SW480 (cell line): ENCODE measurements around the gene RAD18.

Source experiments
- DNase-seq: peaks from one replicate; pipeline ENCODE4 v3.0.0-alpha.2; 2016; ENCODE audit warnings: low spot score

Gene RAD18

DNA sequence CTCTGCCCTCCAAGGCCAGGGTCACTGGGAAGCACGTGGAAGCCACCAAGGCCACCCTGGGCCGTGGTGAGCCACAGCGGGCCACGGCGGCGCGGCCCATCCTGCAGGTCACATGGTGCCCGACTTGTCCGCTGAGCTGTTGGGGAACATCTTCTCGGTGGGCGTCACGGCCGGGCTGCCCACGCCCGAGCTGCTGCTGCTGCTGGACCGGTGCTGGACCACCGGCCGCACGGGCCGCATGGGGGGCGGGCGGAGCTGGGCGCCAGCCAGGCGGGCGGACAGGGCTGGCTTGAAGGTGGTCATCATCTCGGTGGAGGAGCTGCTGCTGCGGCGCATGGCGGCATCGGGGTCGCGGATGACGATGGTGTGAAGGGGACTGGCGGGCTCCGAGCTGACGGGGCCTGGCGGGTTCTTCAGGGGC, 22.1 kb upstream of the RAD18 start:
- DNase-seq: no peak

DNA sequence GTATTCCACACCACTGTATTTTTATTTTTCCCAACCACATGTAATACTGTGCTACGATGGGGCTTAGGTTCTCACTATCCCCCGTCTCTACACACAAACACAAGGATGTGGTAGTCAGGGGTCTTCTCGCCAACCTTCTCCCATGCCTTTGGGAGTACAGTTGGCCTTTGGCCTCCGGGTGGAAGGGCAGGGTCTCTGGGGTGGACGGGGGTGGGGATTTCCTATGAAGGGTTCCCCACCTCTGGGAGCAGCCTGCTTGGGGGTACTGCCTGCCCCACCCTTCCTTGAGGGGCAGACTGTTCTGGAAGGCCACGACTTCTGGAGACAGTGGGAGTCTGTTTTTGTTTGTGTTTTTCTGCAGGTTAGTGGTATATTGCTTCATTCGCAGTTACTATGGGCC, 21.3 kb upstream of the RAD18 start:
- DNase-seq: no peak

DNA sequence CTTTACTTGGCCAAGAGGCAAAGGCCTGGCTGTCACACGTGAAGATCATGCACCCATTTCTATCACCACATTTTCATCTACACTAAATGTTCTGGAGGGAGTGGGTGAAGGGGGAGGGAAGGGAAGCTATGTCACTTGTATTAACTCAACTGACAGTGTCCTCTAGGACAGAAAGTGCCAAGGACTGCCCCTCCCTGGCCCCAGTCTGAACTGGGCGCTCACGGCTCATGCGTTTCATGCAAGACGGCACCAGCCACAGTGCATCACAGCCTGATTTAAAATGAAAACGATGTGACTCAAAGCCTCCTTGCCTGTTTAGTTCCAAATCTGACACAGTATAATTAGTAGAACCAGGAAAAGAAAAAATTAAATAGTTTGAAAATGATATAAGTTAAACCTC, 20.8 kb upstream of the RAD18 start:
- DNase-seq: no peak

DNA sequence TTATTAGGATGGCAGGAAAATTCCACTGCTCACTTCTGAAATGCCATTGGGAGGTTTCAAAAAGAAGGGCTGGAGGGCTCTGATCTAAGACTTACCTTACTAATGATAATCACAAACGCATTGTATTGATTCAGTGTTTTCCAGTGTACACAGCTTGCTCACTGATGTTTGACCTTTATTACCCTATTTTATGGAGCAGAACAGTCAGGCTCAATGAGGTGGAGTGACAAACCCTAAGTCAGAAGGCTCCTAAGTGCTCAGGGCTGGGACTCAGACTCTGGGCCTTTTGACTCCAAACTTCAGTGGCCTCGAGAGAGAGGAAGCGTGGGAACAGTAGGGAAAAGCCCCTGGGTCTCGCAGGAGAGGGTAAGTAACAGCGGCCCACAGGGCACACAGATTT, 20.3 kb upstream of the RAD18 start:
- no peak for DNase-seq

DNA sequence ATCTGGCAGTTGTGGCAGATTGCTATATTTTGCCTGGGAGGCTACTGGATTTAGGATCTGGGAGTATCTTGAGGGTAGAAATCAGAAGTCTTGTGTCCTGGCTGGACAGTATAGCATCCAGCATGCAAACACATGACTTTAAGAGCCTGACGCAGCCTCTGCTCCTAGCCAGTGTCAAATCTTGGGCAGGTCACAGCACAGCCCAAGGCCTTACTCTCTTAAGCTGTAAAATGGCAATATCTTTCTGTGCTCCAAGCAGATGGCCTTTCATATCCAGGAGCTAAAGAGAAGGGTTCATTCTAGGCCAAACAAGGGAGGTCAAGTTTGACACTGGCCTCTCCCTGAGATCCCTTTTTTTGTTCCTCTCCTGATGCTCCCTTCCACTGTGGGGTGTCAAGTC, 19.8 kb upstream of the RAD18 start:
- DNase-seq: no peak

DNA sequence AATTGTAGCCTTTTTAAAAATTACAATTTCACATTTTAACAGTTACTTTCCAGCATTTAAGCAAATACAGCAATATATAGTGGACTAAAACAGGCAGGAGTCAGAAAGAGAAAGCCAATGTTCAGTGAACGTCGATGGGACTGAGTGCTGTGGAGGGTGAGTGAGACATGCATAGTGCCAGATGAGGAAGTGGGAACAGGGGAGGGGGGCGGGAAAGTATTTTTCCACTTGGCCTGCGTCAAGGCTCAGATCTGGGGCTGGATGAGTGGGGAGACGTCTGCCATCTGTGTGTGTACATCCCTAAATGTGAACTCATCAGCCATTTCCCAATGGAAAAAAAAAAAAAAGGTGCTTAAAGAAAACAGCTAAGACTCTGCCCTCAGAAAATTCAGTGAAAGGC, 19.2 kb upstream of the RAD18 start:
- DNase-seq: no peak

DNA sequence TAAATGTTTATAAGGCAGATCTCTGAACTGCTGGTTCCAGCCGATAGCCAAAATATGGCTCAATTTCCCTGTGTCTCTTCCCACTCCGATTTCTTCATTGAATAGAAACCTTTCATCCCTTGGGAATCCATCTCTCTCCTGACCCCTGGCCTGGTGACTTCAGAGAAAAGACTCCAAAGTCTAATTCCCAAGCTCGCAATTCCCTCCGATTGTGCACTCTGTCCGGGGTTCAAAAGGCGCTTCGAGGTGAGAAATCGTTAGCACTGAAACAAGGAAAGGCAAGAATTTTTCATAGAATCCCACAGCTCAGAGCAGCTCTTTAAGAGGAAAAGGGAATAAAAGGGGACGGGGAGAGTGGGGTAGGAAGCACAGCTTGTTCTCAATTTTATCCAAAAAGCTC, 18.4 kb upstream of the RAD18 start:
- DNase-seq: no peak

DNA sequence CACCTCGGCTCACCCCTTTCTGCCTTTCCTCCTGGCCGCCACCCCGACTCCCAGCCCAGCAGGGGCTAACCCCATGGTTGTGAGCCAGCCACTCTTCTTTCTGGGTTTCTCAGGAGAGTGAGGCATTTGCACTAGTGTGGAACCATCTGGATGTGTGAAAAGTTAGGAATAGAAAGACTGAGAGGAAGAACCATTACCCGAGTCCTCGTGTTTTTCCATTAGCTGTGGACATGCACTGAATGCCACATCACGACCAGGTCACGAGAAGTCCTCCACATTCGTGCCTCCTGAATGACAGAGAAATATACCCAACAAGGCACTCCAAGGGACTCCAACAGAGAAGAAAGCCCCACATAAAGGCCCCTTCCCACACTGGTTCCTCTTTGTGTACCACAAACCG, 18.0 kb upstream of the RAD18 start:
- no peak for DNase-seq

DNA sequence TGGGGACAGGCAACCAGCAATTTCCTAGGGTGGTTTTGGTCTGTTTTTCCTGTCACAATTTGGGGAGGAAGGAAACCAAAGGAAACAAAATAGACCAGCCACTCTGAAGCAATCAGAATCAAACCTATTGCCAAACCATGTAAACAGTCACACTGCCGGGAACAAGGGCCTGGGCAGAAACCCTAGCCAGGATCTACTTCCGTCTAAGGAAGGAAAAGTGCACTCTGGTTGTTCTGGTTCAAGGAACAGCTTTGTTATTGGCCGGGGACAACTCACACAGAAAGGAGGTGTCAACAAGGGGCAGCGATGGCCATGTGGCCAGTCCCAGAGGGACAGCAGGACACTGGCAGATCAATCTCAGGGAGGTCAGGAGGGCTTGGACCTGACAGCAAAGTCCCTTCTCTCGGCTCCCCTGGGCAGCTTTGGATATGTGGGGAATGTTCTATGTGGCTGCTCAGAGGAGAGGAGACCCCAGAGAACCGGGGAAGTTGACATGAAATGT, 17.5 kb upstream of the RAD18 start:
- no peak for DNase-seq

DNA sequence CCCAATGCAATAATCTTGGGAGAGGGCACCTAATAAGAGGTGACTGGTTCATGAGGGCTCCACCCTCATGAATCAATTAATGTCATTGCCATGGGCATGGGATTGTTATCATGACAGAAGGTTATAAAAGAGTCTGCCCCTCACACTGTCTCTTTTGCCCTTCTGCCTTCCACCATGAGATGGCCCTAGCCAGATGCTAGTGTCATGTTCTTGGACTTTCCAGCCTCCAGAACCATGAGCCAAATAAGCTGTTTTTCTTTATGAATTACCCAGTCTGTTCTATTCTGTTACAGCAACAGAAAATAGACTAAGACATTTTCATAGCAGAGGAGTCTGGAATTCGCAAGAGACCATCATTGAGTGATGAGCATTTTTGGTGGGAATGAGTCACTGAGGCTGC, 16.0 kb upstream of the RAD18 start:
- no peak for DNase-seq

DNA sequence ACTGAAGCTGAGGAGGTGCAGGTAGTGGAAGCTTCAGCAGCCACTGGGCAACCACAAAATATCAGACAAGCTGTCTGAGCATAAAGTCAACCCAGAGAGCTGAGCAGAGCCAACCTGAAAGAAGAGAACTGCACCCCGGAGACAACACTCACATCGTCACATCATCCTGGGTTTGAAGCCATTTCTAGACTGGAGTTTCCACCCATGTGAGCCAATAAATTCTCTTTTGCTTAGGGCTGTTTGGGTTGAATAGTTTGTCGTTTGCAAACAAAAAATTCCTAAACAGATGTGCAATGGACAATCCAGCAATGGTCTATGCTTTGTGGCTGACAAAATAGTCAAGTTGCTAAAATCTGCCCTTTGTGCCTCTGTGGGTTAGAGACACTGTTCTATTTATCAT, 15.3 kb upstream of the RAD18 start:
- DNase-seq: no peak

DNA sequence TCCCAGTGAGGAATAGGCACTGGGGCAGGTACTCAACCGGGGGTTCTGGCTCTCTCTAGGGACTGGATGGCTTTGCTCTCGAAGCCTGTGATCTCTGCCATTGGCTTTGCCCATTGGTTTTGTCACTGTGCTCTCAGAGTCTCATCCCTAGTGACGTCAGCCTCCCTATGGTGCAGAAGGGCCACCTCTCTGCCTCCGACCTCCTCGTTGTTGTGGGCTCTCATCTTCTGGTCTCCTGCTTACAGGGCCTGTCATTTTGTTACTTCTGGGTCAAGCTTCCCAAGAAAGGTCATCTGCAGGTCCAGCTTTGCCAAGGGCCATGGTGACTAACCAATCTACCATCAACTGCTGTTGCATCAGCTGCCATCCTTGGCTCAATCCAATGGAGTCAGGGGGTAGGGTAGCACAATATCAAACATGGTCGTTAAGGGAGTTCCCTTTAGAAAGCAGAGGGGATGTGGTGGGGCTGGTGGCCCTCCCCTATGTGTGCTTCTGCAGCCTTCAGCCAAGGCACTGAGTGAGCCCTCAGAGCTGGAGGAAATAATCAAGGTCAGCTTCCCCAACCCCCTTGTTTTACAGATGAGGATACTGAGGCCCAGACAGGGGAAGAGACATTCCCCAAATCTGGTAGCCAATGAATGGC, 13.4 kb upstream of the RAD18 start:
- DNase-seq: no peak

DNA sequence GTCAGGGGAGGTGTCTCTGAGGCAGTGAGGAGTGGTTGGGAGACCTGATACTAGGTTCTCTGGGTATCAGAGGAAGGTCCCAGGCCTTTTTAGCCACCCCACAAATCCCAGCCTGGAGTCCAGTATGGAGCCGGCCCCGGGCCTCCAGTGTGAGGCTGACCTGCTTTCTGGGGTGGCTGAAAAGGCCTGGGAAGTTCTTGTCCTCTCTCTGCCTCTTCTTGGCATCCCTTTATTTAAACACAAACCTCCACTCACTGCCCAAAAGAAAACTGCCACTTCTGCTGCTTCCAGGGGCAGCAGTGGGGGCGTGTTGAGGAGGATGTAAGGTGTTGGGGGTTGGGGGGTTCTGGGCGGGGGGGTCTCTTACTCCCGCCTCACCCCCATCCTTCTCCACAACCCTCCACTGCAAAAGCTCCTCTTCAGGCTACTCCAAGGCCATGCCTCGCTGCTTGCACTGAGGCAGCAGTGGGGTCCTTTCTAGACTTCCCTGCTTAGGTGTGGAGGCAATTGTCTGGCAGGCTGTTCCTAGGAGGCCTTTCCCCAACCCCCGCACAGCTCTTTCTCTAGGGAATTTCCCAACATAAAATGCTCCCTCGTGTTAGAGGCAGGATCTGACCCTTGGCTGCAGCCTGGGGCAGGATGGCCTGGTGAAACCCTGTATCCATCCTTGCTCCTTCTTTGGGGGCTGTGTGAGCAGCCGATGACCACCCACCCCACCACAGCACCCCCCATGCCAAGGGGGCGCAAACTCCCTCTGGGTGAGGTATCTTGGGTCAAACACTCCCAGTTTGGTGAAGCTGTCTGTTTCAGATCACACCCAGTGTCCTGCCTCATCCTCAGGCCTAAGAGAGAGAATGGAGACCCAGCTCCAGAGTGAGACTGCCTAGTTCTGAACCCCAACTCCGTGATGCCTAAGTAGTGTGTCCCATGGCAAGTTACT, 12.1 kb upstream of the RAD18 start:
- DNase-seq: no peak

DNA sequence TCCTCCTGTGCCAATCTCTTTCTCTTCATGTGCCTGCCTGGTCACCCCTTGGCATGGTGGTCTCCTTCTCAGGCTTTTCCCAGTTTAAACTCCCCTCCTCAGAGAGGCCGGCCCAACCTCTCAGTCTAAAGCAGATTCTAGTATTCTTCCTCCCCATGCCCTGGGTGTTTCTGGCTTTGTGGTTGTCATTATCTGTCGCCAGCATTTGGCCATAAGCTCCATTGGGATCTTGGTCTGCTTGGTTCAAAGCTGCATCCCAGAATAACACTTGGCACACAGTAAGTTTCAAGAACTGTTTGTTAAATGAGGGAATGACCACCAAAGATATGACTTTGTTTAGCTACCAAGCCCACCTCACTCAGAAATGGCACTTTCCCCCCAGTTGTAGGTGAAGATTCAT, 11.2 kb upstream of the RAD18 start:
- no peak for DNase-seq

DNA sequence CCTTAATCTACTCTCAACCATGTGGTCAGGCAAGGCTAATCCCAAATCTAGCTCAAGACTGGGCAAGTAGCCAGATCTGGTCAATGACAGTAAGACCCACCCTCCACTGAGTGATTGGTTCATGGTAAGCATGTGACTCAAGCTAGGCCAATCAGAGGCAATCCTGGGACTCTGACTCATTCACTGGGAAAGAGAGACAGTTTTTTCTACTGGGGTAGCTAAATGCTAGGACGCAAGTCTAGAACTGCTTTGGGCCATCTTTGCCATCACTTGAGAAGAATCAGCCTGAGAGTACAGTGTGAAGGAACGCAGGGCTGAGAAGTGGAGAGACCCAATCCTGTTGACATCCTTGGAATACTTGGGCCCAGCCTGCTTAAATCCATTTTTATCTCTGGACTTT, 9.4 kb upstream of the RAD18 start:
- peak; percentile 48 for DNase-seq

DNA sequence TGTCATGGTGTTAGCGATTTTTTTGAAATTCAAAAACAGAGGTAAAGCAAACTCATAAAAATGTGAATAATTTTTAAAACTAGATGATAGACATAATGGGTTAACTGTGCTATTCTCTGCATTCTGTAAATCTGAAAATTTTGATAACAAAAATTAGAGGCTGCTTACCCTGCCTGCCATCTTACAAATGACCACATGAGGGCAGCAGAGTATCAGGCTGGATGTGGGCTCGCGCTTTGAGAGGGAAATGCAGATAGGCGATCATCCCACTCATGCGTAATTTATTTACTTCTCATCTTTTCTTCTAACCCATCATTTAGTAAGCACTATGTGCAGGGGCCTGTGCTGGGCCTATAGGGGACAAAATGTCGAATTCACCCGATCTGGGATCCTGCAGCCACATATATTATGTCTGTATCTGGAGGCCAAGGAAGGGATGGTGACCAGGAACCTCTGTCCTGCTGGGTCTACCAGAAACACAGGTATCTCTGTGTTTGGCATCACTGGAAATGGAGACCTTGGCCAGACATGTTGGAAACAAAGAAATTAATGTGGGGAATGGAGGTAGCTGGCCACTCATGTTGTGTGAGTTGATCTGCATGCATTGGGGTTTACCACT, 7.8 kb upstream of the RAD18 start:
- peak; percentile 43 for DNase-seq

DNA sequence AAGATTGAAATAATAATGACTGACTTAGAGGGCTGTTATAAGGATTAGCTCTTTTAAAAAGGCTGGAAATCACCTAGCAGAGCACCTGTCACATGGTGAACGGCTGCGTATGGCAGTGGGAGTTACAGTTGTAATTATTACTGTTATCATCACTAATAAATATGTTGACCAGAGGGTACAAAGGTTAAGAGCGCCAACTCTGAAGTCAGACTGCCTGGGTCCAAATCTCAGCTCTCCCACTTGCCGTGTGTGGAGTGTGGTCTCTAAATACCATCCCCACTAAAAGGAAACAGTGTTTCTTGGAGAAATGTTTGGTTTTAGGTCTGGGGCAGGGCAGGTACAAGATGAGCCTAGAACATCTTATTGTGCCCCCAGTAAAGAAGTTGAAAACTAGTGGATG, 6.0 kb upstream of the RAD18 start:
- DNase-seq: no peak

DNA sequence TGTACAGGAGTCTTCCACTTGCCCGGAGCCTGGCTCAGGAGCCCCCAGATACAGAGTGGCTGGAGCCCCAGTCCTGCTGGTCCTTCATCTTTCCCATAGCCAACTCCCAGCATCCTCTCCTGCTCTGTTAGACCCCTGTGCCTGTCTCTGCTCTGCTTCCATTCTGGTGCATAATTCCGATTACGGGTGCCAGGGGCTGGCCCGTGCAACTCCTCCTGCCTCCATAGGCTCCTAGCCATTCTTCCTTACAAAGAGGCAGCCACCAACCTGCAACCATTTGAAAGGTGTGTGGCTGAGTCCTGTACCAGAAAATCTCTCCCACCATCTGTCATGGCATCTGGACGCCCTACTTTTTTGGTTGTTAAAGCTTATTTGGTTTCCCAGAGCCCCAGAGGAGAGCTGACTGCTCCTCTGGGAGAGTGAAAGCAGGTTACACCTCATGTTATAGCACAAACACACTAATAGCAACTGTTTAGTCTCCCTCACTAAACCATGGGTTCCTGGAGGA, 5.2 kb upstream of the RAD18 start:
- DNase-seq: no peak

DNA sequence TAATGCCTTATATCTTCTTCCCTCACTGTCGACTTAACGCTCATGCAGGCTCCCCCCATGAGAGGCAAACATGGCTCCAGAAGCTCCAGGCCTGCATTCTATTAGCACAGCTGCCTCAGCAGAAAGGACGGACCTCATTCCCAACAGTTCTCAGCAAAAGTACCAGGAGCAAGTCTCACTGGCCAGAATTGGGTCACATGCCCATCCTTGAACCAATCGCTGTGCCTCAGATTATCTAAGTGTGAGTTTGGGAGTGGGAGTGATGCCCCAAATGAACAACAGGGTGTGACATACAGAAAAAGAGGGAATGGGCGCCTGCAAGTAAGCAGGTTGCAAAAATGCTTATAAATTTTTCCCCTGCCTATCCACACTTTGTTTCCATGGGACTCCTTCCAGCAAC, 4.3 kb upstream of the RAD18 start:
- no peak for DNase-seq

DNA sequence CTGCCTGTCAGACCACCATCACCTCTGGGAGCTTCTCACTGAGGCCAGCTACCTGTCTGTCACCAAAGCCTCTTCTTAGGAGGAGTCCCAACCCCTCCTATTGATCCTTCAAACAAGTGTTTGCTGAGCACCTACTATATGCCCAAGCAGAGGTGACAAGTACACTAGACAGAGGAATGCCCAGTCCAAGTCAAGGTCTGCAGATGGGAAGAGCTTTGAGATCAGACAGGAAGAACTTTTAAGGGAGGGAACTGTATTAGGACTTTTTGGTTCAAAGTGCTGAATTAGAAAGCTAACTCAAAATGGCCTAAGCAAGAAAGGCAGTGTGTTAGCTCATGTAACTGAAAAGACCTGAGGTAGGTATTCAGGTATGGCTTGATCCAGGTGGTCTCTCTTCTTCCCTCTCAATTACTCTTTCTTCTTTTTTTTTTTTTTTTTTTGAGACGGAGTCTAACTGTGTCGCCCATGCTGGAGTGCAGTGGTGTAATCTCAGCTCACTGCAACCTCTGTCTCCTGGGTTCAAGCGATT, 3.6 kb upstream of the RAD18 start:
- DNase-seq: no peak

DNA sequence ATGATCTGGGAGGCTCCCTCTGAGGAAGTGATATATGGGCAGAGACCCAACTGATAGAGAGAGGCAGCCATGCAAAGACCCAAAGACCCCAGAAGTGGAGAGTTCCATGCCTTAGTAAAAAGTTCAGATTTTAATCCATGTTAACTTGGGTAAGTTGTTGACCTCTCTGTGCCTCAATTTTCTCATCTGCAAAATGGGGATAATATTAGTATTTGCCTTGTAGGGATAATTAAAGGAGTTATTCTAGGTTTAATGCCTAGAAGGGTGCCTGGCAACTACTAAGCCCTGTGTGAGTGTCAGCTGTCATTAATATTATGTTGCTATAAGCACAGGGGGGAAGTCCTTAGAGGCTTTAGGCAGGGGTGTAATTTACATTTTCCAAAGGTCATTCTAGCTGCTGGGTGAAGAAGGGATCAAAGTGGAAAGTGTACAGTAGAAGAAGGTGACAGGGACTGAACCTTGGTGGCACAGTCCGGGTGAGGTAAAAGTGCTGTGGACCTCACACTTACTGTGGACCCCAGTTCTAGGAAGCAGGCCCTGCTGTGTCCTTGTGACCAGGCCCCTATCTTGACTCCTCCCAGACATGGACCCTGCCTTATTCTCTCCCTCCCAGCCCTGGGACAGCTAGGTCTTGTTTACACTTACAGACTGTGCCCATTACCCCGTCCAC, 3.0 kb upstream of the RAD18 start:
- DNase-seq: no peak
